GM18507 (cell line): ENCODE results near the gene GNG14.
"Not testable (repeated sequence)": the region's sequence is repeated elsewhere in the genome, so short reads cannot be mapped to it uniquely, and the experiment has no call there.

Source experiments
- DNase-seq: peaks from one replicate; pipeline ENCODE4 v3.0.0; 2011; ENCODE audit warnings: low read depth; ENCODE audit not compliant: insufficient read length; ENCODE audit errors: extremely low spot score
- FAIRE-seq: peaks from 2 replicates; lab custom pipeline; 2011; peaks lifted over from hg19 to GRCh38; lab: Jason Lieb, UNC

The GNG14 gene

DNA sequence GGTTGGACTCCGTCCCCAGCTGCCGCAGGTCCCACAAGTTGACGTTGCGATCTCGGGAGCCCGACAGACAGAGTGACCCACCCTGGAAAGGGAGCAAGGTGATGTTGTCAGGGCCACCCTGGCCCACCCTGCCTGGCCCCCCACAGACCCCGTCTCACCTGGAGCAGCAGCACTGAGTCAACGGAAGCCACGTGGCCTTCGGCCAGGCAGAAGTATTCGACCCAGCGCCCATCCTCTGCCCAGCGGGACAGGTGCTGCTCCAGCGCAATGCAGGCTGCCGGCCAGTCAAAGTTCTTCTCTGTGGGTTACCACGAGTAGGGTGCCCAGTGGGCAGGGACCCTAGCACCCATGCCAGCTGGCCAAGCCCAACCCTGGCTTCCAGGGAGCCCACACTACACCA lies 6.8 kb downstream of the GNG14 start:
- DNase-seq (no peak), FAIRE-seq (no peak)

DNA sequence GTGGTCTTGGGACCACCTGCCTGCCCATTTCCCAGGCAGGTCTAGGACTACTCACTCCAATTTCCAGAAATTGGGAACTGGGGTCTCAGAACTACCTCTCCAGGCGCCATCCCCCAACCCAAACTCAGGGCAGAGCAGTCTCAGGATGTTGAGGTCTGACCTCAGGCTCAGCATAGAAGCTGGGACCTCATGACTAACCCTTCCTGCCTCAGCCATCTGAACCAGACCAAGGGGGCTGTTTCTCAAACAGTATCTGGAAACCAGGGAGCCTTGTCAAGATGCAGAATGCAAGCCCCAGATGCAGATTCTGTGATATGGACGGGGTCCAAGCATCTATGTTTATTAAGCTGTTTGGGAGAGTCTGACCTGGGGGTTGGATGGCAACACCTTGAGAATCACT lies 7.3 kb downstream of the GNG14 start:
- FAIRE-seq (no peak), DNase-seq (no peak)

DNA sequence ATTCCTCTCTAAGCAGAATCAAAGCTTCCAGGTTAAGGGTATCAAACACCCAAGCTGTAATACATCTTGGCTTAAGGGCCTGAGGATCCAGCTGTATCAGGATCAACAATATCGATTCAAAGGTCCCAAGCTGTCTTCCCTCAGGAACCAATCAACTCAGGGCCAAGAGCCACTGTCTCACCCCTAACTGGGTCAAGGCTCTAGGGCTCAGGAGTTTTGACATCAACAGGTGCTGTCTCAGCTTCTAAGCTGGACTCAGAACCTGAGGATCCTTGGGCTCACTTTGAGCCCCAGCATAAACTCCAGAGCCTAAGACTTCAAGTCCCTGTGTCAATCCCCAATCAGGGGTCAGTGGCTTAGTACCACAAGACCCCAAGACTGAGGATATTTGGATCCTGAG lies 7.7 kb downstream of the GNG14 start:
- DNase-seq (no peak), FAIRE-seq (no peak)

DNA sequence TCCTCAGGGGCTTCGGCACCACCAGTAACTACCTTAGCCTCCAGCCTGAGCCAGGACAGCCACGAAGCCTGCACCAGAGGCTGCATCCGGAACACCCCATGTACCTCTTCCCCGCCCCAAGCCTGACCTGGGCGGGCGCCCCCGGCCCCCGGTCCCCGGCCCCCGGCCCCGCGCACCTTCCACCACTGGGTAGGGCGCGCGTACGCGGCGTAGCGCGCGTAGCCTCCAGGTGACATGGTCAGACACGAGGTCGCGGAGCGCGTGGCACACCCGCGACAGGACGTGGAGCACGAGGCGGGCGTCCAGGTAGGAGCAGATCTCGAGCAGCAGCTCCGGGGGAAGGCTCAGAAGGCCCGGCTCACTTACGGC lies 8.2 kb downstream of the GNG14 start:
- FAIRE-seq: no peak
- DNase-seq: no peak

DNA sequence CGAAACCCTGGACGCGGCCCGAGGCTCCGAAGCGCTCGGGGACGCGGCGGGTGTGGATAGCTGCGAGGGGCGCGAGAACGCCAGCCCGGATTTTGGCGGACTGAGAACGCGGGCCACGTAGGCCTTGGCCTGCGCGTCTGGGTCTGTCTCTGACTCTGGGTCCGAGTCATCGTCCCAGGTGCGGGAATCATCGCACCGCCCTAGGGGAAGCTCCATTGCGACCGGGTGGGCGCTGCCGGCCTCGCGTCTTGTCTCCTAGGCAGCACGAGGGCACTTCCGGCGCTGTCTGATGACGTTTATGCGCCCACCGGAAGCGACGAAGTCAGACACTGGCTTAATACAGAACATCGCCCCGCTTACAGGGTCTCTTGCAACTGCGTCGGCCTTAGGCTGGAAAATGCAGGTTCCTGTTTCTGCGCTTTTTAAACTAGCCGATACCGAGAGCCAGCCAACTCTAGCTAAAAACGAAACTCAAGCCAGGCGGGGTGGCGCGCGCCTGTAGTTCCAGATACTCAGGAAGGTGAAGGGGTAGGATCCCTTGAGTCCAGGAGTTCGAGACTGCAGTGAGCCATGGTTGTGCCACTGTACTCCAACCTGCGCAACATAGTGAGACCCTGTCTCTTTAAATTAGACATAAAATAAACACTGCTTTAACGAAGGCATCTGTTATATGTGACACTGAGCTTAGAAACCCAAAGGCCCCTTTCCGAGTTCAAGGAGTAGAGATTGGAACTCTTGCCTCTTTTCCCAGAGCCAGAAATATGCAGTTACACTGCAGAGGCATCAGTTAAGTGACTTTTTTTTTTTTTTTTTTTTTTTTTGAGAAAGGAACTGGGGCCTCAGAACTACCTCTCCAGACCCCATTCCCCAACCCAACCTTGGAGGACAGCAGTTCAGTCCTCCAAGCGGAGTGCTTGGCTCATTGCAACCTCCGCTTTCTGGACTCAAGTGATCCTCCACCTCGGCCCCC lies 8.9 kb downstream of the GNG14 start, which contains the start of gene FBXW9:
FBXW9 (minus strand) TSS at position 266 of the 970 bp plus-strand sequence; CDS start at position 216, 50 bp downstream.
- peak; percentile 97 for DNase-seq
- peak; percentile 91 for FAIRE-seq

DNA sequence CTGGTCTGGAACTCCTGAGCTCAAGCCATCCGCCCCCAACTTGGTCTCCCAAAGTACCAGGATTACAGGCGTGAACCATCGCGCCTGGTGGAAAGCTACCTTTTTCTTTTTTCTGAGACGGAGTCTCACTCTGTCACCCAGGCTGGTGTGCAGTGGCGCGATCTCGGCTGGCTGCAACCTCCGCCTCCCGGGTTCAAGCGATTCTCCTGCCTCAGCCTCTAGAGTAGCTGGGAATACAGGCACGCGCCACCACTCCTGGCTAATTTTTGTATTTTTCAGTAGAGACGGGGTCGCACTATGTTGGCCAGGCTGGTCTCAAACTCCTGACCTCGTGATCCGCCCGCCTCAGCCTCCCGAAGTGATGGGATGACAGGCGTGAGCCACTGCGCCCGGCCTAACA lies 9.6 kb downstream of the GNG14 start:
- not testable (repeated sequence) for DNase-seq, FAIRE-seq

DNA sequence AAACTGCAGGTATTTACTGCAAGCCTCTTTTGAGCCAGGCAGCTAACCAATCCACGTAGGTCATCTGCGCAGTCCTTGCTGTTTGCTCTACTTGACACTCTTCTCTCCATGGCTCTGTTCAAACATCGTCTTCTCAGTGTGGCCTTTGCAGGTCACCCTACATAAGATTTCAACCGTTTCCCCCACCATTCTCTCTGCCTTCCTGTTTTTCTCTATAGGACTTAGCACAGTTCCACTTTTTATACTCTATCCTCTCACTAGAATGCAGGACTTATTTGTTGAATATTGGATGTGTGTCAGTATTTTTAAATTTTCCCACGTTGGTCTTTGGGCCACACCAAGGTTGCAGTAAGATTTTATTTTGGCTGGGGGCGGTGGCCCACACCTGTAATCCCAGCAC lies 10.3 kb downstream of the GNG14 start:
- no peak for FAIRE-seq

DNA sequence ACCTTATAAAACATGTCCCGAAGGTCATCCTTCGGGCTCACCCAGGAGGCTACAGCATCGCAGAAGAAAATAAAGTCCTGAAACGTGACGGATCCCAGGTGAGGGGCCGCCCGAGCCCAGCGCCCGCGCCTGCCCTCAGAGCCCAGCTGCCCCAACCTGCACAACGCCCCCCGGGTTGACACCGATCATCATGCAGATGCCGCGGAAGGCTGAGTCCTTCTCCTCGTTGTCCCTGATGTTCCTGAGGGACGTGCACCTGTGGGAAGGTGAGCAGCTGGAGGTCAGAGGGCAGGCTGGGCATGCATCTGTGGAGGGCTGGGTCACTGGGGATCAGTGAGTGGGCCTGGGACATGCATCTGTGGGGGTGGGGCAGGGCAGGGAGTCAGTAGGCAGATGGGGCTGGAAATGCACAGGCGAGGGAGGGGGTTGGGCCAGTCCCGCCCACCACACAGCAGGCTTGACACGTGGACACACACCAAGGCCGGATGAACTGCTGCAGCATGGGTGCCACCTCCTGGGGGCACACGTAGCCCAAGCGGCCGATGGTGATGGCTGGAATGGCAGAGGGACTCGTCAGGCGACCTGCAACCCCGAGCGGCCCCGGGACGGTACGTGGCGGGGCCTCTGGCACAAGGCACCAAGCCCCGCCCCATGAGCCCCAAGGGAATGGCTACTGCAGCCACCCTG lies 13.9 kb downstream of the GNG14 start:
- DNase-seq (no peak), FAIRE-seq (no peak)

More for the DNA sequence above, 10.3 kb downstream of the GNG14 start:
- no peak for DNase-seq

DNA sequence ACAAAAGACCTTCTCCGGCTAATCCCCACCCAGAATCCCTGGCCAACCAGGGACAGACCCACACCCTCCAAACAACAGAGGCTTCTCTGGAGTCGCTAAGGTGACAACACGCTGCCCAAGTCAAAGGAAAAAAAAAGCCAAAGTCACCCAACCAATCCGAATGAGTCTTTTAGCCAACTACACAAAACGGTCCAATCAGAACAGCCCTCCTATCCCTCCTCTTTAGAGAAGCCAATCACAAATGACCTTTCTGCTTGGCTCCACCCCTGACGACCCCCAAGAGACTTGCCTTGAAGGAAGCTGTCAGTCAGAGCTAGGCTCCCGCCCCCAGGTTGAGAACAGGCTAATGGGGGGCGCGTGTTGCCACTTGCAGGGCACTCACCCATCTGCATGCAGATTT lies 15.2 kb downstream of the GNG14 start:
- no peak for DNase-seq
- FAIRE-seq: peak; percentile 61

DNA sequence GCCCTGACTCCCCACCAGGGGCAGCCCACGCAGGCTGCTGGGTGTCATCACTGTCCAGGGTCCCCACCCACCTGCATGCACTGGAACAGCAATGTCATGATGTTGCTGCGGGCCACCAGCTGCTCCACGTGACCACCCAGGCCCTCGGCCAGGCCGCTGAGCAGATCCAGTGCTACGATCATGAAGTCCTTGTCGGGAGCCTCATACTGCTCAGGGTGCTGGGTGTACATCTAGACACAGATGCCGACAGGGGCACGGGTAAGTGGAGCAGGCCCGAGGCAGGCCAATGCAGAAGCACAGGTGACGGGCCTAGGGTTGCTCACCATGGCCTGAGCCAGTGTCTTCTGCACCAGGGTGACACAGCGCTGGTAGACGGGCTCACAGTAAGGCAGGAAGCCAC lies 17.4 kb downstream of the GNG14 start:
- no peak for DNase-seq
- FAIRE-seq: no peak

DNA sequence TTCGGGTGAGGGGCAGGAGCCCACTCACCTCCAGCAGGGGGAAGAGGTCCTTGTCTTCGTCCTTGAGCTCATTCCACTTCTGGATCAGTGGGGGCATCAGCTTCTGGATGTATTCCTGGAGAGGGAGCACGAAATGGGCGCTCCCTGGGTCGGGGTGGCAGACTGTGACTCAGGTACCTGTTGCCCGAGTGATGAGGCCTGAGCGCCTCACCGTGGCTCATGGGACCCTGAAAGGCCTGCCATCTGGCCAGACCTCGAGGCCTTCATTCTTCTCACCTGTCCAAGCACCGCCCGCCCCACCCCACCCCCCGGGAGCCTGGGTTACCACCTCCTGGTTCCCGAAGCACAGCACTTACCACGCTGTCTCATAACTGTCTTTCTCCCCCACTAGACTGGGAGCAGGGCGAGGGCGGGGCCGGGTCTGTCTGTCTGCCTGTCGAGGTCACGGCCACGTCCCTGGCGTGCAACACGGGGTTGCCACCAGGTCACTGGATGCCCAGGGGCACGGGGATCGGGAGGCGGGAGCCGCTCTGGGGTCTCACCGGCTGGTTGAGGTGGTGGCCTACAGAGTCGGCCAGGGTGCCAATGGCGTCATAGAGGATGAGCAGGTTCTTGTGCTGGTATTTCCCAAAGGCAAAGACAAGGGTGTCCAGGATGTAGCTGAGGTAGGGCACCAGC lies 18.0 kb downstream of the GNG14 start:
- FAIRE-seq (no peak), DNase-seq (no peak)

DNA sequence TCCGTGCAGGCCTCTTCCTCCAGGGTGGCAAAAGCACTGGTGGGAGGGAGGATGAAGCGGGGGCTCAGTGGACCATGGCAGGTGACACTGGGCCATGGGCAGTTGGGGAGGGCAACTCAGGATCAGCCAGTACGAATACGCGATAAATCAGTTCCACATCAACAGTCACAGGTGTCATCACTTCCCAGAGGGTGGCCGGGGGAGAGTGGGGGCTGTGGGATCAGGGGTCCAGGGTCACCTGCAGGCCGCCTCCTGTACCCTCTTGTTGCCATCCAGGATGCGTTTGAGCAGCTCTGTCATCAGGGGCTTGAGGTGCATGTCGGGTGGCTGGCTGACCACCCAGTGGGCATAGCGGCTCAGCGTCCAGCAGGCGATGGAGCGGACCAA lies 18.5 kb downstream of the GNG14 start:
- DNase-seq: no peak
- no peak for FAIRE-seq

DNA sequence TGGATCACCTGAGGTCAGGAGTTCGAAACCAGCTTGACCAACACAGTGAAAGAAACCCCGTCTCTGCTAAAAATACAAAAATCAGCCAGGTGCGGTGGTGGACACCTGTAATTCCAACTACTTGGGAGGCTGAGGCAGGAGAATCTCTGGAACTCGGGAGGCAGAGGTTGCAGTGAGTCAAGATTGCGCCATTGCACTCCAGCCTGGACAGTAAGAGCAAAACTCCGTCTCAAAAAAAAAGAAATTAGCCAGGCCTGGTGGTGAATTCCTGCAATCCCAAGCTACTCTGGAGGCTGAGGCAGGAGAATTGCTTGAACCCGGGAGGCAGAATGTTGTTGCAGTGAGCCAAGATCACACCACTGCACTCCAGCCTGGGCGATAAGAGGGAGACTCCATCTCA lies 20.8 kb downstream of the GNG14 start:
- FAIRE-seq (no peak), DNase-seq (no peak)

DNA sequence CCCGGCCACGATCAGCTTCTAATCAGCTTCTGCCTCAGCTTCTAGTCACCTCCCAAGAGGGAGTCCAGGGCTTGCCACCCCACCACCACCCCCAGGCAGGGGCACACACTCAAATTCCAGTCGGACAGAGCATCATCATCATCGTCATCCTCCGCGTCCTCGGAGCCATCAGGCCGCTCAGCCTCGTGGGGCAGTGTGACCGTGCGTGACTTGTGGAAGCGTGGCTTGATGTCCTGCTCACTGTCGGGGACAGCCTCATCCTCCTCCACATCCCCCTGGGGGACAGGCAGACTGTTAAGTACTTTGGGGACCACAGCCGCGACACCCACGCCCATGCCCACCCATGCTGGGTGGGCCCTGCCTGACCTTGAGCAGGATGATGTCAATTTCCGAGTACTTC lies 23.4 kb downstream of the GNG14 start:
- no peak for DNase-seq
- no peak for FAIRE-seq

DNA sequence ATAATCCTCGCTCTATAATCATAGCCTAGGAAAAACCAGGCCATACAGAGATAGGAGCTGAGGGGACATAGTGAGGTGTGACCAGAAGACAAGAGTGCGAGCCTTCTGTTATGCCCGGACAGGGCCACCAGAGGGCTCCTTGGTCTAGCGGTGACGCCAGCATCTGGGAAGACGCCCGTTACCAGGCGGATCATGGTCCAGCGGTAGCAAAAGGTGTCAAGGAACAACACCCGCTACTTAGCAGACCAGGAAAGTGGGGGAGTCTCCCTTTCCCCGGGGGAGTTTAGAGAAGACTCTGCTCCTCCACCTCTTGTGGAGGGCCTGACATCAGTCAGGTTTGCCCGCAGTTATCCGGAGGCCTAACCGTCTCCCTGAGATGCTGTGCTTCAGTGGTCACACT lies 24.3 kb downstream of the GNG14 start:
- not testable (repeated sequence) for FAIRE-seq, DNase-seq

DNA sequence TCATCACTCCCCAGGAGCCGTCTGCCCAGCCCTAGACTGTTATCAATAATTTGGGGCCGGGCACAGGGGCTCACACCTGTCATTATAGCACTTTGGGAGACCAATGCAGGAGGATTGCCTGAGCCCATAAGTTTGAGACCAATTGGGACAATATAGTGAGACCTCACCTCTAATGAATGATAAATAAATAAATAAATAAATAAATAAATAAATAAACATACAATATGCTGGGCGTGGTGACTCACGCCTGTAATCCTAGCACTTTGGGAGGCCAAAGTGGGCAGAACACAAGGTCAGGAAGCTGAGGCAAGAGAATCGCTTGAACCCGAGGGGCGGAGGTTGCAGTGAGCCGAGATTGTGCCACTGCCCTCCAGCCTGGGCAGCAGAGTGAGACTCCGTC lies 25.5 kb downstream of the GNG14 start:
- DNase-seq, FAIRE-seq: not testable (repeated sequence)

DNA sequence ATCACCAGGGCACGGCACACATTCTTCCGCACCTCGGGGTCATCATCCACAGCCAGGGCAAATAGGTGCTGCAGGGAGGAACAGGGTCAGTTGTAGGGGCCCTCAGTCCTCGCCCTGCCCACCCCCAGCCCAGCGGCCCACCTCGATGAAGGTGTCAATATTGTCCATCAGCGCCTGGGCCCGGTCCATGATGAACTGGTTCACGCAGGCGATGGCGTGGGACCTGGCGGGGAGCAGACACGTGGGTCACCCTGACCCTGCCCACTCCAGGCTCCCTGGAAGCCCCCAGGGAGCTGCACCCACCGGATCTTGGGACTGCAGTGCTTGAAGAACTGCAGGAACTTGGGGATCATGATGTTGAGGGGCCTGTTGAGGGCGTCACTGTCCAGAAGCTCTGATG lies 27.3 kb downstream of the GNG14 start:
- FAIRE-seq: no peak
- no peak for DNase-seq

DNA sequence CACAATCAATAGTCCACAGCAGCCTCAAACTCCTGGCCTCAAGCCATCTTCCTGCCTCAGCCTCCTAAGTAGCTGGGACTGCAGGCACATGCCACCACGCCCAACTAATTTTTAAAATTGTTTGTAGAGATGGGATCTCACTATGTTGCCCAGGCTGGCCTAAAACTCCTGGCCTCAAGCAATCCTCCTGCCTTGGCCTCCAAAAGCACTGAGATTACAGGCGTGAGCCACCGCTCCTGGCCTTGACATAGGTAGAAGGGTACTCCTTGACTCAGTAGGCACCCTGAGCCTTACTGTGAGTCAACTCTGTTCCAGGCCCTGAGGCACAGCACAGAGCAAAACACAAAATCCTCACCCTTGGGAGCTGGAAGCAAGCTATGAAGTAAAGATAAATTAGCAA lies 28.1 kb downstream of the GNG14 start:
- FAIRE-seq (no peak), DNase-seq (no peak)

DNA sequence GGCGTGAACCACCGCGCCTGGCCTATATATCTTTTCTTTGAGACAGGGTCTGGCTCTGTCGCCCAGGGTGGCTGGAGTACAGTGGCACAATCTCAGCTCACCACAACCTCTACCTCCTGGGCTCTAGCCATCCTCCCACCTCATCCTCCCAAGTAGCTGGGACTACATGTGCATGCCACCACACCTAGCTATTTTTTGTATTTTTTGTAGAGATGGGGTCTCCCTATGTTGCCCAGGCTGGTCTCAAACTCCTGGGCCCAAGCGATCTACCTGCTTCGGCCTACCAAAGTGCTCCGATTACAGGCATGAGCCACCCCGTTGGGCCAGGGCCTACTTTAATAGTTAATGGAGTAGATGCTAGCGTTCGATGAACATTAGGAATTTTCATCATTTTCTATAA lies 32.5 kb downstream of the GNG14 start:
- DNase-seq (no peak), FAIRE-seq (no peak)
